Fibroblast of pulmonary artery (primary cell): Measurements from ENCODE around the gene CYBRD1.
A peak's percentile ranks its signal among the peaks of the same experiment; 100 is the strongest.

Experiments
- DNase-seq: peaks from one replicate; pipeline ENCODE4 v3.0.0-alpha.2; 2010; ENCODE audit warnings: low read depth
- H3K4me3 ChIP-seq: replicated peaks from 2 replicates; pipeline ENCODE4 v1.5.1; 2011; ENCODE audit warnings: low read depth, mild to moderate bottlenecking, control low read depth, low read length, moderate library complexity
- CTCF ChIP-seq: IDR thresholded peaks from 2 replicates; pipeline ENCODE4 v1.5.1; 2011; ENCODE audit warnings: mild to moderate bottlenecking, control low read depth, low read length, inconsistent platforms; ENCODE audit errors: missing control alignments

Gene CYBRD1

GRCh38 chr2:171514908-171515582 lies 7.2 kb upstream of the CYBRD1 start:
- no peak for TF ChIP-seq CTCF

GRCh38 chr2:171515672-171516298 lies 6.5 kb upstream of the CYBRD1 start:
- TF ChIP-seq CTCF: no peak
- no peak overlapping the region for H3K4me3 ChIP-seq
- DNase-seq: peak; percentile 73

More at GRCh38 chr2:171514908-171515582, 7.2 kb upstream of the CYBRD1 start:
- H3K4me3 ChIP-seq: no peak overlapping the region
- DNase-seq: no peak

- no peak overlapping the region for H3K4me3 ChIP-seq
- DNase-seq: no peak
- no peak for TF ChIP-seq CTCF
Measured at GRCh38 chr2:171516793-171517192, 5.5 kb upstream of the CYBRD1 start.

- no peak overlapping the region for H3K4me3 ChIP-seq
- DNase-seq: no peak
- no peak for TF ChIP-seq CTCF
Measured at GRCh38 chr2:171520471-171520870, 1.8 kb upstream of the CYBRD1 start.

- no peak for TF ChIP-seq CTCF
- peak overlapping the region; percentile 93 for H3K4me3 ChIP-seq
- DNase-seq: peak; percentile 13
Measured at GRCh38 chr2:171521361-171522051, 768 bp upstream of the CYBRD1 start.

GRCh38 chr2:171522788-171523087 lies 464 bp downstream of the CYBRD1 start:
- TF ChIP-seq CTCF: no peak
- DNase-seq: peak; percentile 32
- H3K4me3 ChIP-seq: peak overlapping the region; percentile 93
